GM19240 (cell line): ENCODE data around the gene UBA6.
A peak's percentile ranks its signal among the peaks of the same experiment; 100 is the strongest.

Source experiments
- DNase-seq: peaks from one replicate; pipeline ENCODE4 v3.0.0; 2011; ENCODE audit warnings: low spot score; ENCODE audit not compliant: insufficient read length

UBA6 gene

GRCh38 chr4:67581208-67581857, 119.6 kb downstream of the UBA6 start:
- no peak for DNase-seq

DNA sequence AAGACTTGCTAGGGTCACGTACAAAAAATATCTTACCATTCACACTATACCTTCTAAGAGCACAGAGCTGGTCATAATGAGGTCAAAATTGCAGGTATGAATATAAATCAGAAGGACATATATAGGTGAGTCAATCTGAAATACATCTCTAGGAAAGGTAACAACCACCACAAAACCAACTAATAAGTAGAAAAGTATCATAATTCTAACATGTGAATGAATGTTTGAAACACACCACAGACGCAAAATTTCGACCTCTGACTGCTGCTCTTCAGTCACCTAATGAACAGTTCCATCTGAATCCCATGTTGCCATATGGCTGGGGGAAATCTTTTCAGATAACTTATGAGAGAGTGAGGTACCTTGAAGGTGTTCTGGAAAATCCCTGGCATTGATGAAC, 120.4 kb downstream of the UBA6 start:
- no peak for DNase-seq

DNA sequence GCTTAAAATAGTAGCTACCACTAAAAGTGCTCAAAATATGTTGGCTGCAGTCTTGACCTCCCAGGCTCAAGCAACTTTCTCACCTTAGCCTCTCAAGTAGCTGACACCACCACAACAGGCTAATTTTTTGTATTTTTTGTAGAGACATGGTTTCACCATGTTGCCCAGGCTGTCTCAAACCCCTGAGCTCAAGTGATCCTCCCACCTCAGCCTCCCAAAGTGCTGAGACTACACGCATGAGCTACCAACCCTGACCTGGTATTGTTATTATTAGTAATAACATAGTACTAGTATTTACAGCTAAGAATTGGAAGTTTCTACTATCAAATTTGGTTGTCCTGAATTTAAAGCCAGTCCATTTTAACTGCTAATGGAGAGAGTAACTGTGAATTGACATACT, 124.4 kb downstream of the UBA6 start:
- DNase-seq, result no peak

- DNase-seq, result no peak
These were observed 124.9 kb downstream of the UBA6 start for GRCh38 chr4:67576059-67576466.

GRCh38 chr4:67575232-67576058, 125.5 kb downstream of the UBA6 start:
- DNase-seq, result peak; percentile 25

DNA sequence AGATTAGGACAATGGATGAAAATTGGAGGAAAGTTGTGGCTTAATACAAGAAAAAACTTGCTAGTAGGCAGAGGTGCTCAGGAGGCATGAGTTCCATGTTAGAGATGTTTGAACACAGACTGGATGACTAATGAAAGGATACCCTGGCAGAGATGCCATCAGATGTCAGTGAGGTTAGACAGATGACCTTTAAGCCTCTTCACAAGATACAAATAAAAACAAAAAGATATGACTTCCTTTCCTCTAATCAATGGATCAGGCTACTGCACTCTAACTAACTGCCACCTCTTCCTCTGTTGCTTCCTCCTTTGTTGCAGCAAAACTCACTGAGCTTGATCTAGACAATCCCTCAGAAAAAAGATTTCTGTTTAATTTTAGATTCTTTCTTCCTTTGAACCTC, 127.8 kb downstream of the UBA6 start:
- no peak for DNase-seq

DNA sequence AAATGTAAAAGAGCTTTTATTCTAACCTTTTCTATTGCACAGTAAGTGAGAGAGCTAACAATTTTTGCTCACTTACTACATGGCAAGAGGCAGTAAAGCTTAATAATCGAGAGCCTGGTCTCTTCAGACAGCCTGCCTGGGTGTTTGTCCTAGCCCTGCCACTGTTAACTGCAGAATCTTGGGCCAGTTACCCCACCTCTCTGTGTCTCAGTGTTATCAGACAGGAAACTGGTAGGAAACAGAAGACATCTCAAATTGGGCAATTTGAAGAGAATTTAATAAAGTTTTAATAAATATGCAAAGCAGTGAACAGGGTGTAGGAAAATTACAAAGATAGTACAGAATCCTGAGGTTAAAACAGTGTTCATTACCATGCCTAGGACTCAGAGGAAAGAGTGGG, 129.0 kb downstream of the UBA6 start:
- DNase-seq, result no peak

- DNase-seq, result no peak
These were observed 130.4 kb downstream of the UBA6 start for GRCh38 chr4:67570537-67570936.

GRCh38 chr4:67568820-67569219, 132.1 kb downstream of the UBA6 start:
- DNase-seq, result no peak

DNA sequence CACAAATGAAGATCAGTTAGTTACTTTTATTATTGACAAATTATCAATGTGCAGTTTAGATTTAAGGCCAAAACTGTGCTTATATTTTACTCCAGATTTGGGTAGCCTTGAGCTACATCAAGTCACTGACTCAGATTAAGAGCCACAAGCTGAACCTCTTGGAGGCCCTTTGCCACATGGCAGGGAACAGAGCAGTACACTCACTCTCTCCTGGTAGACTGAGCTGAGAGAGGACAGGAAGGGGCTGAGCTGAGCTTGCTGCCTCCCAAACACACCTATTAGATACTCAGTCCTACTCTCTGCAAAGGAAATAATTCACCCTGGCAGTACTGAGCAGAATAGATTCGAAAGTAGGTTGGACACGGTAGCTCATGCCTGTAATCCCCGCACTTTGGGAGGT, 134.6 kb downstream of the UBA6 start:
- no peak for DNase-seq

DNA sequence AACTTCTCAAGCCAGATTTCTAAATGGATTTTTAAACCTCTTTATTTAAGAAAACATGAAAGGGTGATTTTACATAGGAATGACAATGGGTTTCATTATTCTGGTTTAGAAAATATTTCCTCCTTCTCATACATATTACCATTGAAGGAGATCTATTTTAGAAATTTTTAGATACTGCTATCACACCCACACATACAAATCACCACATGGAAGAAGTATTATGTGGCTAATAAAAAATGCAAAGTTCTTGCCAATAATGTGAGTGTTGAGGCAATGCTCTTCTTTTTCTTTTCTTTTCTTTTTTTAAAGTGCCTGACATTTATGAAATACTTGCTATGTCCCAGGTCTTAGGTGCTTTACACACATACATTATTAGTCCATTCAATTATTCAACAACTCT, 135.7 kb downstream of the UBA6 start:
- DNase-seq, result no peak
